Measurements from ENCODE around the gene CMTM2.

DNA sequence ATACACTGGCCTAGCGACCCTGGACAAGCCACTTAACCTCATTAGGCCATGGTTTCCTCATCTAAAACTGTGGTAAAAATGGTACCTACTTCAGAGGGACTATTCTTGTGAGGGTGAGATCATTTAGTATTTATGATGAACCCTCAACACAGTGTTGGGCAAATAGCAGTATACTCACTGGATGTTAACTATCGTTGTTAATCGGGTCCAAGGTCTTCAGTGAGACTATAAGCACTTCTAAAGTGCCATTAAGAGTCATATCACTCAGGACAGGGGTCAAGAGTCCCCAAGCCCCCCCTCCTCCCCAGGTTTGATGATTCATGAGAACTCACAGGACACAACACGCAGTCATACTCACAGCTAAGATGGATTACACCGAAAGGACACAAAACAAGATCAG is 40.4 kb upstream of the CMTM2 start:
- TF ChIP-seq, protein P1, sequence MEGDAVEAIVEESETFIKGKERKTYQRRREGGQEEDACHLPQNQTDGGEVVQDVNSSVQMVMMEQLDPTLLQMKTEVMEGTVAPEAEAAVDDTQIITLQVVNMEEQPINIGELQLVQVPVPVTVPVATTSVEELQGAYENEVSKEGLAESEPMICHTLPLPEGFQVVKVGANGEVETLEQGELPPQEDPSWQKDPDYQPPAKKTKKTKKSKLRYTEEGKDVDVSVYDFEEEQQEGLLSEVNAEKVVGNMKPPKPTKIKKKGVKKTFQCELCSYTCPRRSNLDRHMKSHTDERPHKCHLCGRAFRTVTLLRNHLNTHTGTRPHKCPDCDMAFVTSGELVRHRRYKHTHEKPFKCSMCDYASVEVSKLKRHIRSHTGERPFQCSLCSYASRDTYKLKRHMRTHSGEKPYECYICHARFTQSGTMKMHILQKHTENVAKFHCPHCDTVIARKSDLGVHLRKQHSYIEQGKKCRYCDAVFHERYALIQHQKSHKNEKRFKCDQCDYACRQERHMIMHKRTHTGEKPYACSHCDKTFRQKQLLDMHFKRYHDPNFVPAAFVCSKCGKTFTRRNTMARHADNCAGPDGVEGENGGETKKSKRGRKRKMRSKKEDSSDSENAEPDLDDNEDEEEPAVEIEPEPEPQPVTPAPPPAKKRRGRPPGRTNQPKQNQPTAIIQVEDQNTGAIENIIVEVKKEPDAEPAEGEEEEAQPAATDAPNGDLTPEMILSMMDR (IDR thresholded peaks at IDR 0.05; ENCODE audit: low read depth, low read length) = no peak
- TF ChIP-seq POLR2A (IDR thresholded peaks at IDR 0.05; ENCODE audit: extremely low read depth, insufficient read length) = no peak
- TF ChIP-seq, protein P2, sequence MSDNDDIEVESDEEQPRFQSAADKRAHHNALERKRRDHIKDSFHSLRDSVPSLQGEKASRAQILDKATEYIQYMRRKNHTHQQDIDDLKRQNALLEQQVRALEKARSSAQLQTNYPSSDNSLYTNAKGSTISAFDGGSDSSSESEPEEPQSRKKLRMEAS (IDR thresholded peaks at IDR 0.05; ENCODE audit: low read depth, low read length) = no peak

Measured in NB4 (cell line).